ENCODE results near the gene DIS3L2.

DNA sequence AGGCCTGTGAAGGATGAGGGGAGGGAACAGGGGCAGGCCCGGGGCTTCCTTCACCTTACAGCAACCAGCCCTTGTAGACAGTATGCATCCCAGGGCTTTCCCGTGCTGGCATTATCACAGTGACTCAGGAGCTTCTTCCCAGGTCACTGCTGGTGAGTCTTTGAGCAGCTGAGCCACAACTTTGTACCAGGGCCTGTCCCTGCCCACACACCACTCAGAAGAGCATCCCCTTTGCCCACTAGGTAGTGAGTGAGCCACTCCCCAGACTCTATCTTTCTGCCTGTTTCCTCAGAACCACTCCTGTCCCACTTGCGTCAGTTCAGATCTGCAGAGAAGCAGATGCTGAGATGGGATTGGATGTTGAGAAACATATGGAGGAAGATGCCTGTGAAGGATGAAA lies 347.5 kb downstream of the DIS3L2 start:
- TF ChIP-seq POLR2AphosphoS5 (IDR thresholded peaks at IDR 0.05; ENCODE audit: low read depth, low read length): no peak
- no peak for TF ChIP-seq SIN3A (IDR thresholded peaks at IDR 0.05; ENCODE audit: borderline replicate concordance, insufficient read depth, low read length)
- TF ChIP-seq TAF1 (IDR thresholded peaks at IDR 0.05; ENCODE audit: borderline replicate concordance, insufficient read depth, low read length): no peak

Data from PFSK-1 (cell line).